ENCODE results near the gene MXD3.

DNA sequence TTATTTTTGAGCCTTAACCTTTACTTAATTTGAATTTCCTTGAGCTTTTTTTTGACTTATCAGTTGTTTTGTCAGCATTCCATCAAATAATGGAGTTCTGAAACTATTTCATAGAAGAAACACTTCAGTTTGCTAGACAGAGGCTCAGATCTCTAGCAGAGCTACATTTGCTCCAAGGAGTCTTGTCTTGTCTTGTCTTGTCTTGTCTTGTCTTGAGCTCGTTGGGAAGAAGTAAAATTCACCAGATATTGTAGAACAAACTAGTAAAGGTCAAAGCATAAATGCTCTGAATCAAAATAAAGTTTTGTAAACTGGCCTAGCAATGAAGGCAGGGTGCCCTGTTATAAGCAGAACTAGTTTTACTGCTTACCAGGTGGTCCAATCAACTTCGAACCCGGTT, 41.7 kb downstream of the MXD3 start:
- TF ChIP-seq, protein P1, sequence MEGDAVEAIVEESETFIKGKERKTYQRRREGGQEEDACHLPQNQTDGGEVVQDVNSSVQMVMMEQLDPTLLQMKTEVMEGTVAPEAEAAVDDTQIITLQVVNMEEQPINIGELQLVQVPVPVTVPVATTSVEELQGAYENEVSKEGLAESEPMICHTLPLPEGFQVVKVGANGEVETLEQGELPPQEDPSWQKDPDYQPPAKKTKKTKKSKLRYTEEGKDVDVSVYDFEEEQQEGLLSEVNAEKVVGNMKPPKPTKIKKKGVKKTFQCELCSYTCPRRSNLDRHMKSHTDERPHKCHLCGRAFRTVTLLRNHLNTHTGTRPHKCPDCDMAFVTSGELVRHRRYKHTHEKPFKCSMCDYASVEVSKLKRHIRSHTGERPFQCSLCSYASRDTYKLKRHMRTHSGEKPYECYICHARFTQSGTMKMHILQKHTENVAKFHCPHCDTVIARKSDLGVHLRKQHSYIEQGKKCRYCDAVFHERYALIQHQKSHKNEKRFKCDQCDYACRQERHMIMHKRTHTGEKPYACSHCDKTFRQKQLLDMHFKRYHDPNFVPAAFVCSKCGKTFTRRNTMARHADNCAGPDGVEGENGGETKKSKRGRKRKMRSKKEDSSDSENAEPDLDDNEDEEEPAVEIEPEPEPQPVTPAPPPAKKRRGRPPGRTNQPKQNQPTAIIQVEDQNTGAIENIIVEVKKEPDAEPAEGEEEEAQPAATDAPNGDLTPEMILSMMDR (IDR thresholded peaks at IDR 0.05), result no peak
- no peak for TF ChIP-seq POLR2A (IDR thresholded peaks at IDR 0.05)

Data from adrenal gland (tissue), 5 donors.